ENCODE measurements around the gene CCL25. TPM values are rescaled to one million over a fixed set of nuclear protein-coding genes. Genes with fewer than 3 reads are reported as not detected.

CCL25 gene, protein sequence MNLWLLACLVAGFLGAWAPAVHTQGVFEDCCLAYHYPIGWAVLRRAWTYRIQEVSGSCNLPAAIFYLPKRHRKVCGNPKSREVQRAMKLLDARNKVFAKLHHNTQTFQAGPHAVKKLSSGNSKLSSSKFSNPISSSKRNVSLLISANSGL
- total RNA-seq (not detected), polyA plus RNA-seq (not detected)
- long read RNA-seq, donor 1: 0 reads
- long read RNA-seq, donor 2: 0 reads
- long read RNA-seq, donor 3: 0 reads

DNA sequence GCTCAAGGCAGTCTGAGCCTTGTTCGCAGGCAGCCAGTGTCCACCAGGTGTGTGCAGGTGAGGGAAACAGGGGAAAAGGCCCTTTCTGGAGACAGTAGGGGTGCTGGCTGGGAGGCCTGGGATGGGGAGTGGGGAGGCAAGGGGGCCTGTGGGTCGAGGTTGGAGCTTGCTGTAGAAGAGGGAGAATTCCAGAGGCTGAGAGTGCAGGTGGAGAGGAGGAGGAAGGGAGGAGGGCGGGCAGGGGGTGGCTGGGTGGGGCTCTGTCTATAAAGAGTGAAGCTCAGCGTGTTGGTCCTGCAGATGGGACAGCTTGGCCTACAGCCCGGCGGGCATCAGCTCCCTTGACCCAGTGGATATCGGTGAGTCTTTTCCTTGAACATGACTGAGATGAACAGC, at the start of gene CCL25:
TSS of gene CCL25 (plus strand) at position 297 of the 396 bp plus-strand sequence. CDS start 290 bp downstream, outside the sequence.
- no peak within 1 kb of the TSS for H3K4me3 ChIP-seq
- no peak within 1 kb of the TSS for H3K27ac ChIP-seq
- H3K27me3 ChIP-seq: no peaks in the 10 kb centered on the region
- H3K9me3 ChIP-seq: no peaks in the 10 kb centered on the region
- no peaks in the 10 kb centered on the region for H3K4me1 ChIP-seq (ENCODE audit: insufficient read depth)
- intact Hi-C loops (cut with DNase I): no loop called here
- TF ChIP-seq, protein P1, sequence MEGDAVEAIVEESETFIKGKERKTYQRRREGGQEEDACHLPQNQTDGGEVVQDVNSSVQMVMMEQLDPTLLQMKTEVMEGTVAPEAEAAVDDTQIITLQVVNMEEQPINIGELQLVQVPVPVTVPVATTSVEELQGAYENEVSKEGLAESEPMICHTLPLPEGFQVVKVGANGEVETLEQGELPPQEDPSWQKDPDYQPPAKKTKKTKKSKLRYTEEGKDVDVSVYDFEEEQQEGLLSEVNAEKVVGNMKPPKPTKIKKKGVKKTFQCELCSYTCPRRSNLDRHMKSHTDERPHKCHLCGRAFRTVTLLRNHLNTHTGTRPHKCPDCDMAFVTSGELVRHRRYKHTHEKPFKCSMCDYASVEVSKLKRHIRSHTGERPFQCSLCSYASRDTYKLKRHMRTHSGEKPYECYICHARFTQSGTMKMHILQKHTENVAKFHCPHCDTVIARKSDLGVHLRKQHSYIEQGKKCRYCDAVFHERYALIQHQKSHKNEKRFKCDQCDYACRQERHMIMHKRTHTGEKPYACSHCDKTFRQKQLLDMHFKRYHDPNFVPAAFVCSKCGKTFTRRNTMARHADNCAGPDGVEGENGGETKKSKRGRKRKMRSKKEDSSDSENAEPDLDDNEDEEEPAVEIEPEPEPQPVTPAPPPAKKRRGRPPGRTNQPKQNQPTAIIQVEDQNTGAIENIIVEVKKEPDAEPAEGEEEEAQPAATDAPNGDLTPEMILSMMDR (IDR thresholded peaks at IDR 0.05): no peak
- no peak for TF ChIP-seq EP300 (IDR thresholded peaks at IDR 0.05)
- TF ChIP-seq POLR2A (IDR thresholded peaks at IDR 0.05): no peak
- DNase-seq: no peak
- no peaks in the 10 kb centered on the region for H3K36me3 ChIP-seq
- WGBS, 3 donors: 59 to 64% (median 61%) methylated on average over 7 of the region's 7 CpGs

DNA sequence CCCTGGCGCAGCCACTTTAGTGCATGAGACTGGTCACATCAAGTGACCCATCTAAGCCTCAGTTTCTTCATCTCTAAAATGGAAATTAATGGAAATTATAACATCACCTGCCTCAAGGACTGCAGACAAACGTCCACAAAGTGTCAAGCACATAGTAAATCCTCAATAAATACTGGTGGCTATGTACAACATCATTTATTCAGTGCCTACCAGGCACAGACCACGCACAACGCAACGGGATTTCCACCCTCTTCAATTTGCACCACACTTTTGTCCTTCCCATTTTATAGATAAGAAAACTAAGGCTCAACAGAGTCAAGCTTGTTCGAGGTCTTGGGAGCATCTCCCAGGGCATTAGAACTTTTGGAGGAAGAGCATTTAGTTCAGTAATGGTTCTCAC, 48.6 kb upstream of the CCL25 start:
- H3K4me1 ChIP-seq (ENCODE audit: insufficient read depth): peaks cover 19% of the 10 kb centered on the region
- intact Hi-C loops (cut with DNase I): loop anchor here in 1 of 4 donors (10.0 kb wide), 1 partner anchor 59 kb away; the partner anchor contains the start of gene TIMM44
- H3K27me3 ChIP-seq: no peaks in the 10 kb centered on the region
- peak overlapping the region; percentile 89 for H3K4me3 ChIP-seq
- 44 to 55% (median 51%) methylated on average over 6 of the region's 6 CpGs for WGBS, 3 donors
- no peaks in the 10 kb centered on the region for H3K36me3 ChIP-seq
- DNase-seq: no peak
- H3K9me3 ChIP-seq: no peaks in the 10 kb centered on the region
- H3K27ac ChIP-seq: no peak overlapping the region
- TF ChIP-seq POLR2A (IDR thresholded peaks at IDR 0.05): no peak
- TF ChIP-seq, protein P1 (IDR thresholded peaks at IDR 0.05): no peak
- TF ChIP-seq EP300 (IDR thresholded peaks at IDR 0.05): no peak

DNA sequence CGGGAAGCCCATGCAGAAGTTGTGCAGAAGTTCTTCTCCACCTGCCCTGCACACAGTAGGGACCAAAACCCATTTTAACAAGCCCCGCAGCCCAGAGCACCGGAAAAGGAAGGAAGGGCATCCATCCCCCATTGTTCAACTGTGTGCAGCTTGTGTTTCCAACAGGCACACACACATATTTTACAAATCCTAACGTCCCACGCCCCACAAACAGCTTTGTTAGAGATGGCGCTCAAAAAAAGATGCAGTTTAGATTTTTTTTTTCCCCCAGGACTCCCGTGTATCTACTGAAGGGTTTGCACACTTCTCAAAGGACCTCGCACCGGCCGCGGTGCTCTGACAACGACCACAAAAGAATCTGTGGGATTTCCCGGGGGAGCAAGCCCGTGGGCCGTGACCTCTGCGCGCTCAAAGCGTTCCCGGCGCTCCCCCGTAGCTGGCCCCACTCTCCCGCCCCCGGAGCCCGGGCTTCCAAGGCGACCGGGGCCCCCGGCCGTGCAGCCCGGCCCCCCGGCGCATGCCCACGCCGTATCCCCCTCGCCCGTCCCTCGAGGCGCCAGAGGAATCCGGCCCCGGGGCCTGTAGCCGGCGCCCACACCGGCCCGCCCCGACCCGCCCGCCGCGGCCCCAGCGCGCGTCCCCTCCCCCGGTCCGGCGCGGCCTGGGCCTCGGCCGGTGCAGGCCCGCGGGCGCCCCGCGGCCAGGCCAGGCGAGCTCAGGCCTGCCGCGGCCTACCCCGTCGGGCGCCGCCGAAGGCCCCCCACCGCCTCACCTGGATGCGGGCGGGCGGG, 47.6 kb upstream of the CCL25 start:
- no peak for TF ChIP-seq EP300 (IDR thresholded peaks at IDR 0.05)
- TF ChIP-seq, protein P1 (IDR thresholded peaks at IDR 0.05): no peak
- 0 to 1% (median 0%) methylated on average over 32 to 74 of the region's 74 CpGs for WGBS, 3 donors
- Histone ChIP-seq H3K27ac (peak overlapping the region in 1 of 2 donors; percentile 62), H3K4me1 (ENCODE audit: insufficient read depth) (peaks cover 19% of the 10 kb centered on the region), H3K9me3 (no peaks in the 10 kb centered on the region), H3K27me3 (no peaks in the 10 kb centered on the region), H3K36me3 (no peaks in the 10 kb centered on the region), H3K4me3 (peak overlapping the region; percentile 89)
- DNase-seq: peak in 3 of 5 donors; percentile 17 to 64 (median 44)
- intact Hi-C loops (cut with DNase I): loop anchor here in 1 of 4 donors (10.0 kb wide), 1 partner anchor 60 kb away; the partner anchor contains the start of gene TIMM44

DNA sequence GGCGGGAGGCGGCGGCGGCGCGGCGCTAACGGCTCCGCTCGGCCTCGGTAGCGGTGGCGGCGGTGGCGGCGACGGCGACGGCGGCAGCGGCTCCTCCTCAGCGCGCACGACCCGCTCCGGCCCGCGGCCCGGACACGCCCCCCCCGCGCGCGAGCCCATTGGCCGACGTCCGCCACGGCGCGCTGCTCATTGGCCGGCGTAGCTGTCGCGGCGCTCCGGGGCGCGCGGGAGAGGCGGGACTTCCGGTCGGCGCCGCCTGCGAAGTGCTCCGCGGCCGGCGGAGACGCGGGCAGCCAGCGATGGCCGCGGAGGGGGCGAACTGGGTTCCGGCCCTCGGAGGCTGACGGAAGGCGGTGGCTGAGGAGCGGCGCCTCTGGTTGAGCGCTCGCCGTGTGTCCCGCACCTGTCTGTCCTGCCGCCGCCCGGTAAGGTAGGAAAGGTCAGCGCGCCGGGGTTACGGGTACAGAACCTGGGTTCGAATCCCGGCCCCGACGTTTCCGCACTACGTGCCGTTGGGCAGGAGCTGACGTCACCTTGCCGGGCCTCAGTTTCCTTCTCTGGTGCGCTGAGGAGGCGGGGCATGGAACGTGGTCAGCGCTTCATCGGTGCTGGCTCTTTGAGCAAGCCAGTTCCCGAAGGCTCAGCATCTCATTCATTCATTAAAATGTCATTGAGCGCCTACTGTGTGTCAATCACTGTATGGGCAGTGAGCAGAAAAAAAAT, 46.9 kb upstream of the CCL25 start, which contains the start of gene ELAVL1:
TSS of gene ELAVL1 (minus strand) at position 108 of the 723 bp plus-strand sequence. CDS start 13,826 bp downstream, outside the sequence.
- Histone ChIP-seq H3K27ac (peak within 1 kb of the TSS; percentile 60 to 62), H3K9me3 (no peaks in the 10 kb centered on the region), H3K36me3 (no peaks in the 10 kb centered on the region), H3K4me3 (peak within 1 kb of the TSS; percentile 89), H3K4me1 (ENCODE audit: insufficient read depth) (peaks cover 19% of the 10 kb centered on the region), H3K27me3 (no peaks in the 10 kb centered on the region)
- WGBS, 3 donors: 0 to 1% (median 0%) methylated on average over 24 to 98 of the region's 98 CpGs
- intact Hi-C loops (cut with DNase I): loop anchor here in 1 of 4 donors (10.0 kb wide), 1 partner anchor 61 kb away; the partner anchor contains the start of gene TIMM44
- peak; percentile 43 for TF ChIP-seq POLR2A (IDR thresholded peaks at IDR 0.05)
- TF ChIP-seq, protein P1 (IDR thresholded peaks at IDR 0.05): no peak
- DNase-seq: peak; percentile 84 to 93 (median 90)

All from ovary (tissue), 10 donors.